HepG2 (cell line): Measurements from ENCODE around the gene UTP11. TPM values are rescaled to one million over a fixed set of nuclear protein-coding genes. Genes with fewer than 3 reads are reported as not detected.

Experiments used
- ATAC-seq: fragments of 200-7000 bp; cut with Tn5 transposase; 3 replicates; pipeline ENCODE4 v1.9.1; 2020; ENCODE audit warnings: mild to moderate bottlenecking, moderate library complexity
- BruUV-seq: library from RNA; stranded (reverse); fragments of 400-500 nt; replicated peaks from 2 replicates; lab custom pipeline; 2021; lab: Mats Ljungman, UMichigan
- CTCF ChIA-PET: fragments of 300-600 bp; formaldehyde crosslinking; extraction: SDS; loops from one replicate; lab custom pipeline; 2021; ENCODE audit warnings: low total read pairs, inconsistent platforms, low intra/inter-chr PET ratio; lab: Yijun Ruan, JAX
- POLR2A ChIA-PET: fragments of 350-600 bp; sonication (Branson Sonifier 250); formaldehyde crosslinking; loops from one replicate; lab custom pipeline; 2020; ENCODE audit warnings: antibody characterized with exemption, inconsistent platforms; lab: Yijun Ruan, JAX
- DNase-seq: peaks from one replicate; pipeline ENCODE4 v3.0.0-alpha.2; 2015; ENCODE audit warnings: low spot score
- FAIRE-seq: peaks from 3 replicates; lab custom pipeline; 2011; peaks lifted over from hg19 to GRCh38; lab: Jason Lieb, UNC
- H2AFZ ChIP-seq: one replicate; pipeline ENCODE4 v1.6.1; 2011; ENCODE audit warnings: low read length, inconsistent platforms
- H3K27ac ChIP-seq: fragments of 300-600 bp; 3 replicates; pipeline ENCODE4 v1.8.0; 2011; ENCODE audit warnings: mixed run types, mild to moderate bottlenecking, mixed read lengths, low read length, inconsistent platforms; ENCODE audit not compliant: insufficient read depth; ENCODE audit errors: extremely low read length
- H3K27me3 ChIP-seq, 2 experiments: fragments of 200-600 bp in 1 of 2; 2 replicates in 1 of 2; 3 replicates in 1 of 2; pipeline versions ENCODE4 v1.6.0 to v1.8.0; 2011; ENCODE audit warnings: low read length in 2 of 2, mild to moderate bottlenecking in 2 of 2, moderate library complexity in 2 of 2, inconsistent platforms in 1 of 2; ENCODE audit not compliant: insufficient read depth in 2 of 2, control insufficient read depth in 1 of 2
- H3K36me3 ChIP-seq, 2 experiments: fragments of 200-600 bp in 1 of 2; replicated peaks in 1 of 2; 2 replicates in 1 of 2; 3 replicates in 1 of 2; pipeline versions ENCODE4 v1.5.1 to v1.8.0; 2011; ENCODE audit warnings: low read length in 2 of 2, inconsistent platforms in 1 of 2; ENCODE audit not compliant: insufficient read depth in 2 of 2, control insufficient read depth in 1 of 2
- H3K4me1 ChIP-seq: 2 replicates; pipeline ENCODE4 v1.5.1; 2012; ENCODE audit warnings: low read length, inconsistent platforms; ENCODE audit not compliant: insufficient read depth
- H3K4me2 ChIP-seq: 2 replicates; pipeline ENCODE4 v1.6.0; 2011; ENCODE audit warnings: low read depth, low read length, inconsistent platforms
- H3K4me3 ChIP-seq, 3 experiments: fragments of 200-600 bp in 1 of 3; sonication (generic), shearing (Covaris generic) in 1 of 3; replicated peaks in 1 of 3; 2 replicates each; pipeline ENCODE4 v1.5.1; 2011 to 2016; ENCODE audit warnings: low read length in 3 of 3, inconsistent platforms in 2 of 3, low read depth in 2 of 3, mild to moderate bottlenecking in 2 of 3, control low read depth in 1 of 3, mixed read lengths in 1 of 3; ENCODE audit not compliant: insufficient read depth in 1 of 3
- H3K79me2 ChIP-seq: one replicate; pipeline ENCODE4 v1.6.1; 2011; ENCODE audit warnings: low read length, inconsistent platforms; ENCODE audit not compliant: insufficient read depth
- H3K9ac ChIP-seq: 2 replicates; pipeline ENCODE4 v1.6.0; 2011; ENCODE audit warnings: mild to moderate bottlenecking, low read depth, low read length, inconsistent platforms; ENCODE audit not compliant: insufficient read depth
- H3K9me3 ChIP-seq: 2 replicates; pipeline ENCODE4 v1.5.1; 2012; ENCODE audit warnings: mild to moderate bottlenecking, low read length
- H4K20me1 ChIP-seq: 2 replicates; pipeline ENCODE4 v1.6.0; 2011; ENCODE audit warnings: inconsistent platforms, mild to moderate bottlenecking, low read length, moderate library complexity; ENCODE audit not compliant: insufficient read depth
- MED13 ChIP-seq: sonication (generic); formaldehyde crosslinking; IDR thresholded peaks from 2 replicates; pipeline ENCODE4 v1.5.0; 2020; ENCODE audit warnings: missing genetic modification reagents
- WGBS: methylation state at CpG from one replicate; pipeline ENCODE4 v1.1.6; 2017; ENCODE audit warnings: low lambda C conversion rate; 5-methylcytosine and 5-hydroxymethylcytosine counted together
- in situ Hi-C: cut with HindIII; loops from 2 replicates; pipeline ENCODE4 v1.10.0; 2017; ENCODE audit warnings: low pct_unique_long_range_greater_than_20kb; ENCODE audit not compliant: extremely low pct_ligation_motif_present
- intact Hi-C: fragments of 100-400 bp; cut with micrococcal nuclease; formaldehyde crosslinking; loops from one replicate; pipeline ENCODE4 v1.10.0; 2022; ENCODE audit not compliant: unreplicated experiment
- polyA plus RNA-seq, 8 experiments: library from polyadenylated mRNA; depleted of rRNA in 3 of 8; stranded (reverse) in 7 of 8; unstranded in 1 of 8; fragments of >200 nt; fragmentation: Illumina TruSeq in 4 of 8; extraction: Trizol in 4 of 8; gene quantifications; 2 replicates each; pipeline versions ENCODE4 v1.2.1 to v1.2.3, GENCODE V29; 2011 to 2016; ENCODE audit warnings: low read depth in 4 of 8, missing spikeins in 1 of 8, mixed read lengths in 1 of 8; ENCODE audit not compliant: insufficient read depth in 1 of 8
- total RNA-seq, 5 experiments: library from RNA; depleted of rRNA; stranded (reverse); fragments of >200 nt; fragmentation: Illumina TruSeq; extraction: Trizol; gene quantifications; 2 replicates each; pipeline ENCODE4 v1.2.3, GENCODE V29; 2016; ENCODE audit warnings: low read depth in 1 of 5
- TF ChIP-seq, protein P1 (sequence below): sonication (generic); formaldehyde crosslinking; IDR thresholded peaks from 2 replicates; pipeline ENCODE4 v1.4.0; 2020; ENCODE audit warnings: missing genetic modification reagents
- TF ChIP-seq, protein P2 (sequence below): sonication (generic); formaldehyde crosslinking; IDR thresholded peaks from 2 replicates; pipeline ENCODE4 v1.4.0; 2020; ENCODE audit warnings: missing genetic modification reagents

UTP11 gene
- total and polyA plus RNA-seq, 2 of the 13 experiments (the other 11 are each of a cell fraction or from before 2014, with no cell fraction given), result 13.5 to 44.8 TPM

DNA sequence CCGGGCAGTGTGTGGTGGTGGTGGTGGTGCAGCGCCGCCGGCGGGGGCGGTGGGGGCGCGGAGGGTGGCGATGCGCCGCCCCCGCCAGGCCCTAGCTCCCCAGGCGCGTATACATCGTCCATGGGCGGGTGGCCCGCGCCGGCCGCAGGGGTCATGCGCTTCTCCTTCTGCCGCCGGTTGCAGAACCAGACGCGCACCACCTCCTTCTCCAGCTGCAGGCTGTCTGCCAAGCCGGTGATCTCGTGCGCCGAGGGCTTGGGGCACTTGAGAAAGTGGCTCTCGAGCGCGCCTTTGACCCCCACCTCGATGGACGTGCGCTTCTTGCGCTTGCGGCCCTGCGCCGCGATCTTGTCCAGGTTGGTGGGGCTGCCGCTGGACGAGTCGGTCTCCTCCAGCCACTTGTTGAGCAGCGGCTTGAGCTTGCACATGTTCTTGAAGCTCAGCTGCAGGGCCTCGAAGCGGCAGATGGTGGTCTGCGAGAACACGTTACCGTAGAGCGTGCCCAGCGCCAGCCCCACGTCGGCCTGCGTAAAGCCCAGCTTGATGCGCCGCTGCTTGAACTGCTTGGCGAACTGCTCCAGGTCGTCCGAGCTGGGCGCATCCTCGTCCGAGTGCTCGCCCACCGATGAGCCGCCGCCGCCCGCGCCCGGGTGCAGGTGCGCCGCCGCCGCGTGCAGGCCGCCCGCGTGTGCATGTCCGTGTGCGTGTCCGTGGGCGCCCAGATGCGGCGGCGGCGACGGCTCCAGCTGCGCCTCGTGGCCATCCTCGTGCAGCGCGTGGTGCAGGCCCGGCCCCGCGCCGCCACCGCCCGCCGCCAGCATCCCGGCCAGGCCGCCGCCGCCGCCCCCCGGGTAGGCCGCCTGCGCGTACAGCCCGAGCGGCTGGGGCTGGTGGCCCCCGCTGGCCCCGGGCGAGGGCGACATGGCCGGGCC lies 33.1 kb downstream of the UTP11 start:
- Histone ChIP-seq H3K36me3 (no peaks in the 10 kb centered on the region), H4K20me1 (0 out of 2 replicates have a peak, but pooled peaks cover 2% of the 10 kb centered on the region), H3K27me3 (peaks cover 13 to 75% of the 10 kb centered on the region in 2 experiments), H3K4me1 (peaks cover 12% of the 10 kb centered on the region), H3K27ac (no peak overlapping the region), H3K4me2 (no peak overlapping the region), H3K9ac (no peak overlapping the region), H3K9me3 (no peaks in the 10 kb centered on the region), H3K79me2 (no peaks in the 10 kb centered on the region), H3K4me3 (peak overlapping the region in 1 of 3 experiments; percentile 23; a peak in 1 of 6 replicates), H2AFZ (no peak overlapping the region)
- BruUV-seq, result no TSS peak
- TF ChIP-seq, protein P1, sequence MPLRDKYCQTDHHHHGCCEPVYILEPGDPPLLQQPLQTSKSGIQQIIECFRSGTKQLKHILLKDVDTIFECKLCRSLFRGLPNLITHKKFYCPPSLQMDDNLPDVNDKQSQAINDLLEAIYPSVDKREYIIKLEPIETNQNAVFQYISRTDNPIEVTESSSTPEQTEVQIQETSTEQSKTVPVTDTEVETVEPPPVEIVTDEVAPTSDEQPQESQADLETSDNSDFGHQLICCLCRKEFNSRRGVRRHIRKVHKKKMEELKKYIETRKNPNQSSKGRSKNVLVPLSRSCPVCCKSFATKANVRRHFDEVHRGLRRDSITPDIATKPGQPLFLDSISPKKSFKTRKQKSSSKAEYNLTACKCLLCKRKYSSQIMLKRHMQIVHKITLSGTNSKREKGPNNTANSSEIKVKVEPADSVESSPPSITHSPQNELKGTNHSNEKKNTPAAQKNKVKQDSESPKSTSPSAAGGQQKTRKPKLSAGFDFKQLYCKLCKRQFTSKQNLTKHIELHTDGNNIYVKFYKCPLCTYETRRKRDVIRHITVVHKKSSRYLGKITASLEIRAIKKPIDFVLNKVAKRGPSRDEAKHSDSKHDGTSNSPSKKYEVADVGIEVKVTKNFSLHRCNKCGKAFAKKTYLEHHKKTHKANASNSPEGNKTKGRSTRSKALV (CRISPR knock-in tag), result peak; percentile 92
- no peak for TF ChIP-seq MED13 (CRISPR knock-in tag)
- TF ChIP-seq, protein P2, sequence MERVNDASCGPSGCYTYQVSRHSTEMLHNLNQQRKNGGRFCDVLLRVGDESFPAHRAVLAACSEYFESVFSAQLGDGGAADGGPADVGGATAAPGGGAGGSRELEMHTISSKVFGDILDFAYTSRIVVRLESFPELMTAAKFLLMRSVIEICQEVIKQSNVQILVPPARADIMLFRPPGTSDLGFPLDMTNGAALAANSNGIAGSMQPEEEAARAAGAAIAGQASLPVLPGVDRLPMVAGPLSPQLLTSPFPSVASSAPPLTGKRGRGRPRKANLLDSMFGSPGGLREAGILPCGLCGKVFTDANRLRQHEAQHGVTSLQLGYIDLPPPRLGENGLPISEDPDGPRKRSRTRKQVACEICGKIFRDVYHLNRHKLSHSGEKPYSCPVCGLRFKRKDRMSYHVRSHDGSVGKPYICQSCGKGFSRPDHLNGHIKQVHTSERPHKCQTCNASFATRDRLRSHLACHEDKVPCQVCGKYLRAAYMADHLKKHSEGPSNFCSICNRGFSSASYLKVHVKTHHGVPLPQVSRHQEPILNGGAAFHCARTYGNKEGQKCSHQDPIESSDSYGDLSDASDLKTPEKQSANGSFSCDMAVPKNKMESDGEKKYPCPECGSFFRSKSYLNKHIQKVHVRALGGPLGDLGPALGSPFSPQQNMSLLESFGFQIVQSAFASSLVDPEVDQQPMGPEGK (CRISPR knock-in tag), result 0 out of 2 replicates have a peak, but pooled peaks have one; percentile 29
- DNase-seq, result no peak
- in situ Hi-C loops, result no loop called here
- ATAC-seq, result no peak
- no peak for FAIRE-seq
- ChIA-PET CTCF (no interaction called here), POLR2A (interaction anchor here (1.3 kb wide), 1 partner anchor 33 kb away, joined by 3 read pairs; the partner anchor contains the start of gene UTP11)
- intact Hi-C loops, result no loop called here
- WGBS, result 49% methylated on average over 31 of the region's 115 CpGs
